GM11168 (cell line): ENCODE results near the gene CNOT1.

Experiments
- in situ Hi-C: fragments of 300-500 bp; cut with MboI; formaldehyde crosslinking; loops from one replicate; pipeline ENCODE4 v1.12.0; 2022; ENCODE audit warnings: low sequenced_read_pairs; ENCODE audit not compliant: unreplicated experiment

Gene CNOT1

GRCh38 chr16:58532414-58532813, 97.2 kb downstream of the CNOT1 start:
- in situ Hi-C loops, result no loop called here

GRCh38 chr16:58530179-58530578, 99.4 kb downstream of the CNOT1 start:
- in situ Hi-C loops, result no loop called here

GRCh38 chr16:58519707-58520106, 109.9 kb downstream of the CNOT1 start:
- in situ Hi-C loops, result loop anchor here (5.0 kb wide), 1 partner anchor 48 kb away; no protein-coding TSS in a partner anchor

GRCh38 chr16:58518980-58519368, 110.7 kb downstream of the CNOT1 start:
- in situ Hi-C loops, result no loop called here

DNA sequence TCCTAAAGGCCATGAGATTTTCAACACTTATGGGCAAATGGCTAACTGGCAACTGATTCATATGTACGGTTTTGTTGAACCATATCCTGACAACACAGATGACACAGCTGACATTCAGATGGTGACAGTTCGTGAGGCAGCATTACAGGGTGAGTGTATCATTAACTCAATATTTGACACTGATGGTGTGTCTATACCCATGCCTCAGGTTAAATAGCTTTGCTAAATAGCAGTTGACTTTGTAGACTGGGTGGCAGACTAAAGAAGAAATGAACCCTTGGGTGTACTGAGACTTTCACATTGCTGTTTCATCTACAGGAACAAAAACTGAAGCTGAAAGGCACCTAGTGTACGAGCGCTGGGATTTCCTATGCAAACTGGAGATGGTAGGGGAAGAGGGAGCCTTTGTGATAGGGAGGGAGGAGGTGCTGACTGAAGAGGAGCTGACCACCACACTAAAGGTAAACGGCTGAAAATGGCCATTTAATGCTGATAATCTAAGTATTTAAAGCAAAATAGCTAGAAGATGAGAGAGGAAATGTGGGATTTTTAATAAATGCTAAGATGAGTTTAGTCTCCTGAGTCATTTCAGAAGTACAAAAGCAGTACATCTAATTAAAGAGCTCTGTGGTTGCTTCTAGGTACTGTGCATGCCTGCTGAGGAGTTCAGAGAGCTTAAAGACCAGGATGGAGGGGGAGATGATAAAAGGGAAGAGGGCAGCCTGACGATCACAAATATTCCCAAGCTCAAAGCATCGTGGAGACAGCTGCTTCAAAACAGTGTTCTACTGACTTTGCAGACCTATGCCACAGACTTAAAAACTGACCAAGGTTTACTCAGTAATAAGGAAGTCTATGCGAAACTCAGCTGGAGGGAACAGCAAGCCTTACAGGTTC, 111.3 kb downstream of the CNOT1 start:
- in situ Hi-C loops, result no loop called here

DNA sequence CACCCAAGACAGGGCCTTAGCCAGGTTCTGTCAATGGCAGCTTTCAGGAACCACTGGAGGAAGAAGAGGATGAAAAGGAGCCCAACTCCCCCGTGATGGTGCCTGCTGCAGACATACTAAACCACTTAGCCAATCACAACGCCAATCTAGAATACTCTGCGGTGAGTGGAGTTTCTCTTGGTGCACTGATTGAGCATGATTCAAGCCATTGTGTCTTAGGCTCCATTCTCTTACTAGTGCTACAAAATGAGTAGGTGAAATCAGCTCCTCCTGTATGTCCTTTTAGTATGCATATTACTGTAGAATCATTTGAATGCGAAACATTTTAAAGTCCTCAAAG, 112.9 kb downstream of the CNOT1 start:
- in situ Hi-C loops, result no loop called here

DNA sequence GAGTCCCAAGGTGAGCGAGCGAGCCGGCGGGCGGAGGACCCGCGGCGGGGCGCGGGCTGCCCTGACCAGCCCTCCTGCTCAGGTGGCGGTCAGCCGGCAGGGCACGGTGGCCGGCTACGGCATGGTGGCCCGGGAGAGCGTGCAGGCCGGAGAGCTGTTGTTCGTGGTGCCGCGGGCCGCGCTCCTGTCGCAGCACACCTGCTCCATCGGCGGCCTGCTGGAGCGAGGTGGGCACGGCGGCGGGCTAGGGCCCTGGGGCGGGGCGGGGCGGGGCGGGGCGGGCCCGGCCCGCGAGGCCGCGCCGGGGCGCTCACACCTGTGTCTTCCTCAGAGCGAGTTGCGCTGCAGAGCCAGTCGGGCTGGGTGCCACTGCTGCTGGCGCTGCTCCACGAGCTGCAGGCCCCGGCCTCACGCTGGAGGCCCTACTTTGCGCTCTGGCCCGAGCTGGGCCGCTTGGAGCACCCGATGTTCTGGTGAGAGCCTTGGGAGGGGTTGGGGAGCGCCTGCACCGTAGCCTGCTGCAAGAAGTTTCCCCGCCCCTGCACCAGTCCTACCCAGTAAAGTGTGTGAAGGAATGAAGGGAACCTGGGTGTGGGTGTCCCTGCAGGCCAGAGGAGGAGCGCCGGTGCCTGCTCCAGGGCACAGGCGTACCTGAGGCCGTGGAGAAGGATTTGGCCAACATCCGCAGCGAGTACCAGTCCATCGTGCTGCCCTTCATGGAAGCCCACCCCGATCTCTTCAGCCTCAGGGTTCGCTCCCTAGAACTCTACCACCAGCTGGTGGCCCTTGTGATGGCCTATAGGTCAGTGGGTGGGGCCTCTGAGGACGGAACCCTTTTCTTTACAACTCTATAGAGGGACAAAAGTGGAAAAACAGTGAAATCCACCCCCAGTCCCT, 113.5 kb downstream of the CNOT1 start:
- in situ Hi-C loops, result no loop called here

GRCh38 chr16:58515125-58515870, 114.3 kb downstream of the CNOT1 start, which contains the start of gene SETD6:
TSS of gene SETD6 (plus strand) at chr16:58515517. CDS start at chr16:58515538, 21 bp downstream.
- in situ Hi-C loops, result no loop called here

- in situ Hi-C loops, result no loop called here
Measured at GRCh38 chr16:58513874-58514273, 115.8 kb downstream of the CNOT1 start.

- in situ Hi-C loops, result no loop called here
Measured at GRCh38 chr16:58511933-58512815, 117.5 kb downstream of the CNOT1 start.

DNA sequence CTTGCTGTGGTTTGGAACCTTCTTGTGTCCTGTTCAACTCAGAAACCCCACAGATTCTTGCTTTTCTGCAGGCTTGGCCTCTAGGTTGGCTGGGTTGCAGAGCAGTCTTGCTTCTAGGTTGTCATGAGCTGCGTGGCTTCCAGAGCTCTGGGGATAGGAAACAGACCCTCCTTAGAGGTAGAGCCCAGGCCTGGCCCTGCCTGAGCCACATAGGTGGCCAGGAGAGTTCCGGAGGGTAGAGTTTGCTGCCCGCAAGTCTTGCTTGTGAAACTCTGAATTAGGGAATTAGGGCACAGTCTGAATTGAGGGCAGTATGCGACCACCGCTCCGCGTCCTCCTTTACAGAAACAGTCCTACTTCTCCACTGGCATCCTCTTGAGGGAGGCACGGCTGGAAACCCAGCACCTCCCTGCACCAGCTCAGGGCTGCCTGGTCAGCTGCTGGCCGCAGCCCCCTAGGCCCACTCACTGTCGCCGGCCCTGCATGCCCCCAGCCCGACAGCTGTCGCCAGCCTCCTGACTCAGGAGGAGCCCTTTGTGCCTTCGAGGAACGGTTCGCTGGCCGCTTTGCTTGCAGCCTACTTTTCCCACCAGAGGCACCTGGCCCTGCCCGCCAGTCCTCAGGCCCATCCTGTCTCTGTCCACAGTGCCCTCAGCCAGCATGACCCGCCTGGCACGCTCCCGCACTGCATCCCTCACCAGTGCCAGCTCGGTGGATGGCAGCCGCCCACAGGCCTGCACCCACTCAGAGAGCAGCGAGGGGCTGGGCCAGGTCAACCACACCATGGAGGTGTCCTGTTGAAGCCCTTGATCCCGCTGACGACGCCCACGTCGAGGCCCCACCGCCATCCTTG, 118.6 kb downstream of the CNOT1 start:
- in situ Hi-C loops, result no loop called here

DNA sequence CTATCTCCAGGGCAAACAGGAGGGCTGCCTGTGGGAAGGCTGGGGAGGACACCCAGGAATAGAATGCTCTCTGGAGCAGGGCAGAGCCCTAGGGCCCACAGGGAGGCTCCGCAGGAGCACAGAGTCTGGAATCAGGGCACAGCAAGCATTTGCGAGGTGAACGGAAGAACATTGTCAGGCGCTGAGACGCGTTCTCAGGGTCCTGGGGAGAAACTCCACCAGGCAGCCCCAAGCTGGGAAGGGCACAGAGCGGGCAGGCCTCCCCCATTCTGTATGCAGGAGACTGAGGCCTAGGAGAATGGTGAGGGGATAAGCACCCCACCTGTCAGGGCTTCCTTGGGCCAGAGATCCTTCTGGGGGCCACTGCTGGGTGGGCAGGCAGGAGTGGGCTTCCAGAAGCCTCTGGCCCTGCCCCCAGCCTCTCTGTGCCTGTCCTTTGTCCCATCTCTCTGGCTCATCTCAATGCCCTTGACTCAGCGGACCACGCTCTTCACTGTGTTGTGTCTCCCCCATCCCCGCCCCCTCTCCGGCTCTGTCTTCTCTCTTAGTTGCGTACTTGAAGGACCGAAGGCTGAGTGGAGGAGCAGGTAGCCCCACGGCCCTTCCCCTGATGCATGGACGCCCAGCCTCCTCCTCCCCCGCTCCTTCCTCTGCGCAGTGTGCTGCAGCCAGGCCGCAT, 119.4 kb downstream of the CNOT1 start:
- in situ Hi-C loops, result no loop called here

DNA sequence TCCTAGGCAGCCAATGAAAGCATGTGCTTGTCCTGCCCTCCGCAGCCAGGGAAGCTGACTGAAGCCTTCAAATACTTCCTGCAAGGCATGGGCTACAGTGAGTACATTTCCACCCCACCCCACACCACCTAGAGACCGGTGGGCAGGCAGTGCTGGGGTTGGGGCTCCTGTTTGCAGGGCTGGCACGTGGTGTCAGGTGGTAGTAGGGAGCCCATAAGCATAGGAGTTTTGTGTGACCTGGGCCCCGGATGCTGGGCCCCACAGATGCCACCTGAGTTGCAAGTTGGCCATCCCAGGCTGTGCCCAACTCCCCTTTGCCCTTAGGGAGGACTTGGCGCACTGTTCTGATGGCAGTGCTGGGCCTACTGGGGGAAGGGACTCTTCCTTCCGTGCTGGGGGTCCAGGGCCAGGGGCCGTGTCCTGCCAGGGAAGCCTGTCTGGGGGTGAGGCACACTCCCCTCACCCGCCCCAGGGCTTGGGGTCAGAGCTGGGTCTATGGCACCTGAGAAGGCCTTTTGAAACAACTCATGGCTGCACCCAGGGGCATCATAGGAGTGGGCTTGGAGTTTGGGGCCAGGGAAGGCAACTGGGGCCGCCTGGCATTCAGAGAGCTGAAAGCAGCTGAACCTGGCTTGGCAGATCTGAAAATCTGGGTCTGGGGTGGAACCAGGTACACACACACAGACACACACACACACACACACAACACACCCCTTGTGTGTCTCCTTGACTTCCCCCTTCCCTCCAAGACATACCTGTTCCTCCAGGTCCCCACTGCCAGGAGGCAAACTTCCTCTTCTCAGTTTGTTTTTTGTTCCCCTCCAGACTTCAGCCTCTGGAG, 120.2 kb downstream of the CNOT1 start:
- in situ Hi-C loops, result loop anchor here (10.0 kb wide), 1 partner anchor 245 kb away; no protein-coding TSS in a partner anchor

DNA sequence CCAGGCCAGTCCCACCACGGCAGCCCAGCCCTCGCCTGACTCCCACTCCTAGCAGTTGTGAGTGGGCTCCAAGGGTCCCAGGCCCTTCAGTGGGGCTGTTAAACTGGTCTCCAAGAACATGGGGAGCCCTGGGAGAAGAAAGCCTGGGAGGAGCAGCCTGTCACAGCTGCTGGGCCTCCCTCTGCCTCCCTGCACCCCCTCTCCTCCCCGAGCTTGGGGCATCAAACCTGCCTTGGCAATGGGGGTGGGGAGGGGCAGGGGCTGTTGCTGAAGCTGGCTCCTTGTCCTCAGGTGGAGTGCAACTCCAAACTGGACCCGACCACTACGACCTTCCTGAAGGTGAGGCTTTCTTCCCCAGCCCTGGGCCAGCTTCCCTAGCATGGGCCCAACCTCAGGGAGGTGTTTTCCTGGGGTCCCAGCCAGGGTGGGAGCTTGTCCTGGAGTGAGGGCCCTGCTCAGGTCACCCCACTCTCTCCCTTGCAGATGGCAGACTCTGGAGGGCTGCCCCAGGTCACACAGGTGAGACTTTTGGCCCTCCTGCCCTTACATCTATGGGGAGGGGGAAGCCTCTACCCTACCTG, 120.9 kb downstream of the CNOT1 start:
- in situ Hi-C loops, result loop anchor here (10.0 kb wide), 1 partner anchor 246 kb away; no protein-coding TSS in a partner anchor

- in situ Hi-C loops, result loop anchor here (10.0 kb wide), 1 partner anchor 247 kb away; no protein-coding TSS in a partner anchor
Measured at GRCh38 chr16:58507963-58508670, 121.5 kb downstream of the CNOT1 start.
